Left lung (tissue), 10 donors: Measurements from ENCODE around the gene WDPCP. TPM values are rescaled to one million over a fixed set of nuclear protein-coding genes. Genes with fewer than 3 reads are reported as not detected.

Experiments used
- ATAC-seq: fragments of 200-7000 bp; cut with Tn5 transposase; one replicate; pipeline ENCODE4 v1.9.1; 2020; ENCODE audit warnings: moderate library complexity
- DNase-seq, 4 donors: peaks; one replicate each; pipeline ENCODE4 v3.0.0-alpha.2; 2013 to 2020
- H3K27ac ChIP-seq, 2 donors: fragments of 200-600 bp; sonication (generic) in 1 of 2; one replicate each; pipeline versions ENCODE4 v1.5.0 to v1.8.0; 2020 to 2021
- H3K27me3 ChIP-seq, 2 donors: fragments of 200-600 bp; sonication (generic) in 1 of 2; one replicate each; pipeline versions ENCODE4 v1.5.0 to v1.8.0; 2020 to 2021
- H3K36me3 ChIP-seq, 2 donors: fragments of 200-600 bp; sonication (generic) in 1 of 2; one replicate each; pipeline versions ENCODE4 v1.5.0 to v1.8.0; 2020 to 2021
- H3K4me1 ChIP-seq, 2 donors: fragments of 200-600 bp; one replicate each; pipeline ENCODE4 v1.8.0; 2021
- H3K4me3 ChIP-seq, 2 donors: fragments of 200-600 bp; sonication (generic) in 1 of 2; one replicate each; pipeline versions ENCODE4 v1.5.0 to v1.8.0; 2020 to 2021; ENCODE audit warnings: mild to moderate bottlenecking in 1 of 2
- H3K9me3 ChIP-seq, 2 donors: fragments of 200-600 bp; sonication (generic) in 1 of 2; one replicate each; pipeline versions ENCODE4 v1.5.0 to v1.8.0; 2020 to 2021
- intact Hi-C, 2 donors: fragments of 100-400 bp; cut with DNase I; formaldehyde crosslinking; loops; one replicate each; pipeline versions ENCODE4 v1.11.2 to v1.14.2; 2022
- polyA plus RNA-seq, 6 donors: library from polyadenylated mRNA; unstranded; fragments of 120-200 nt; gene quantifications; one replicate each; pipeline ENCODE4 v1.2.1, GENCODE V29; 2013; ENCODE audit not compliant: insufficient read length in 6 of 6
- total RNA-seq, 2 donors: library from RNA; stranded (reverse); fragmentation: NEBNext Ultra II Directional; extraction: Animal tissue kit (Norgen Biotek cat#: 25700); gene quantifications; one replicate each; pipeline ENCODE4 v1.2.1, GENCODE V29; 2021
- TF ChIP-seq, protein P1 (sequence below), 2 donors: fragments of 200-600 bp; sonication (generic) in 1 of 2; IDR thresholded peaks; one replicate each; pipeline versions ENCODE4 v1.5.0 to v1.8.0; 2021; ENCODE audit warnings: antibody characterized with exemption in 2 of 2
- donor health status: DM: no; HTN: yes; CAD: no.
- donor health status: DM: no; HTN: no; CAD: no.

Gene WDPCP
- total and polyA plus RNA-seq, 8 donors: 9.0 to 17.5 (median 14.4) TPM

DNA sequence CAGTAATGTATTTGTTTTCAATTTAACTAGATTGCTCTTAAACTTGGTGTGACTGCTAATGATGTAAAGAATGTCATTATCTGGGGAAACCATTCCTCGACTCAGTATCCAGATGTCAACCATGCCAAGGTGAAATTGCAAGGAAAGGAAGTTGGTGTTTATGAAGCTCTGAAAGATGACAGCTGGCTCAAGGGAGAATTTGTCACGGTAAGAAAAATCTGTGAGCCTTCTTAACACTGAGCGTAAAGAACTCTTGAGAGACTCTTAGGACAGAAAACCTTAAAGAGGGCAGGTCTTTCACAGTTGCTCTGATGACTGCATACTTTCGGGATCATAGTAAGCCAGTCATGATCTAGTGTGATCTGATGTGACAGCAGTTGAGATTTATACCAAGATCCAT, 16.4 kb upstream of the WDPCP start:
- intact Hi-C loops: no loop called here
- peaks cover 2 to 77% of the 10 kb centered on the region in 2 donors for H3K36me3 ChIP-seq
- H3K27ac ChIP-seq: no peak overlapping the region
- H3K4me1 ChIP-seq: no peaks in the 10 kb centered on the region
- DNase-seq: no peak
- H3K9me3 ChIP-seq: no peaks in the 10 kb centered on the region
- H3K27me3 ChIP-seq: no peaks in the 10 kb centered on the region
- no peak for ATAC-seq
- H3K4me3 ChIP-seq: no peak overlapping the region
- TF ChIP-seq, protein P1, sequence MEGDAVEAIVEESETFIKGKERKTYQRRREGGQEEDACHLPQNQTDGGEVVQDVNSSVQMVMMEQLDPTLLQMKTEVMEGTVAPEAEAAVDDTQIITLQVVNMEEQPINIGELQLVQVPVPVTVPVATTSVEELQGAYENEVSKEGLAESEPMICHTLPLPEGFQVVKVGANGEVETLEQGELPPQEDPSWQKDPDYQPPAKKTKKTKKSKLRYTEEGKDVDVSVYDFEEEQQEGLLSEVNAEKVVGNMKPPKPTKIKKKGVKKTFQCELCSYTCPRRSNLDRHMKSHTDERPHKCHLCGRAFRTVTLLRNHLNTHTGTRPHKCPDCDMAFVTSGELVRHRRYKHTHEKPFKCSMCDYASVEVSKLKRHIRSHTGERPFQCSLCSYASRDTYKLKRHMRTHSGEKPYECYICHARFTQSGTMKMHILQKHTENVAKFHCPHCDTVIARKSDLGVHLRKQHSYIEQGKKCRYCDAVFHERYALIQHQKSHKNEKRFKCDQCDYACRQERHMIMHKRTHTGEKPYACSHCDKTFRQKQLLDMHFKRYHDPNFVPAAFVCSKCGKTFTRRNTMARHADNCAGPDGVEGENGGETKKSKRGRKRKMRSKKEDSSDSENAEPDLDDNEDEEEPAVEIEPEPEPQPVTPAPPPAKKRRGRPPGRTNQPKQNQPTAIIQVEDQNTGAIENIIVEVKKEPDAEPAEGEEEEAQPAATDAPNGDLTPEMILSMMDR (IDR thresholded peaks at IDR 0.05): no peak

DNA sequence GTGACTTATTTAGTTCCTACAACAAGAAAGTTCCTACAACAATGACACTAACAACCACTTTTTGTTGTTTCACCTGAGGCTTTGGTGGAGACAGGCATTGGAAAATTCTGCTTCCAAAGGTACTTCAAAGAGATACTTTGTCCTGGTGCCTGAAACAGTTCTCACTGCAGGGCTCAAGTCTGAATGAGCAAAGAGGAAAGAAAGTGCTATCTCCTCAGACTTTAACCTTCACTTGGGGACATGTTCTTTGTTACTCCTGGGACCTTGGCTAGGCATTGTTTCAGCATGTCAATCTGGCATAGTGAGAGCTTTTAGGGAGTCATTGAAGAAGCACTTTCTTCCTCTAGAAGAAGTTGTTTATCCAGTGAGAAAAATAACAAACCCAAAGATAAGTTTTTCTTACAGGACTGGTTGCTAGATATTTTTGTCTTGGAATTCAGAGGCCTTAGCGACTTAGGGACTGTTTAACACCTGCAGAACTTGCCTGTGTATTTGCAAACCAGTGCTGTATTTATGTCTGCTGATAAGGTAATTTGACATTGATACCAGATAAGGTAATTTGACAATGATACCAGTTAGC, 12.7 kb upstream of the WDPCP start:
- intact Hi-C loops: no loop called here
- ATAC-seq (no peak), DNase-seq (no peak)
- Histone ChIP-seq H3K4me3 (no peak overlapping the region), H3K9me3 (no peaks in the 10 kb centered on the region), H3K27ac (no peak overlapping the region), H3K4me1 (no peaks in the 10 kb centered on the region), H3K36me3 (peaks cover 2 to 82% of the 10 kb centered on the region in 2 donors), H3K27me3 (no peaks in the 10 kb centered on the region)
- TF ChIP-seq, protein P1 (IDR thresholded peaks at IDR 0.05): no peak

DNA sequence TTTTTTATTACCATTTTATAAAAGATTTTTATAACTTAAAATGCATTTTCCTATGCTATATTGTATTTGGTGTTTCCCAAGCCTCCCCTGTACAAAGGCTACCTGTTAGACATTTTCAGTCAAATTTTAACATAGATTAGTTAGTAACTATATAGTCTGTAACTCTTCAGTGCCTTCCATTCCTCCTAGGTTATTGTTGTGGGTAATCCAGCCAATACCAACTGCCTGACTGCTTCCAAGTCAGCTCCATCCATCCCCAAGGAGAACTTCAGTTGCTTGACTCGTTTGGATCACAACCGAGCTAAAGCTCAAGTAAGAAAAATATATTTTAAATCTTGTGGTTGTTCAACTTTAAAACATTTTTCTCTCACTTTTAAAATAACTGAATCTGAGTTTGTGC, 10.7 kb upstream of the WDPCP start:
- H3K4me3 ChIP-seq: no peak overlapping the region
- DNase-seq (no peak), ATAC-seq (no peak)
- intact Hi-C loops: no loop called here
- no peaks in the 10 kb centered on the region for H3K4me1 ChIP-seq
- no peaks in the 10 kb centered on the region for H3K27me3 ChIP-seq
- H3K36me3 ChIP-seq: peaks cover 0 to 77% of the 10 kb centered on the region in 2 donors
- H3K9me3 ChIP-seq: no peaks in the 10 kb centered on the region
- no peak overlapping the region for H3K27ac ChIP-seq
- TF ChIP-seq, protein P1 (IDR thresholded peaks at IDR 0.05): no peak

DNA sequence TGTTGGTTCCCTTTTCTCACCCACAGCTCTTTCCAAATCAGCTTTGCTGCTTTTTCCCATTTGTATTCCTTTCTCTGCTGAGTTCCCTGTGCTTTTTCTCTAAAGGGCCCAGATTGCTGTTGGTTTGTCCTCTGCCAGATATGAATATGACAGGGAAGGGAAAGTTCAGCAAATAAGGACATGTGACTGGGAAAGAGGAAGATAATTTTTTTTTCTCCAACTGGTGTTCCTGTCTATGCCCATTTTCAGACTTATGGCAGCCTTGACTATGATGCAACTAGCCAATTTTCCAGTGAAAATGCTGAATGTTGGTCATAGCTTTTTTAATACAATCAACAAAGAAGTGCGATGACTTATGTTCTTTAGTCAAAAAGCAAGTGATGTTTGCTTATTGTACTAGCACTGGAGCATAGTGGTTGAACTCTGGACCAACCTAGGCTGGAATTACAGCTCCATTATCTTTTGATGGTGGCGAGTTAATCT, 8.2 kb upstream of the WDPCP start:
- no peak overlapping the region for H3K27ac ChIP-seq
- TF ChIP-seq, protein P1 (IDR thresholded peaks at IDR 0.05): no peak
- DNase-seq (no peak), ATAC-seq (peak; percentile 41)
- no peaks in the 10 kb centered on the region for H3K9me3 ChIP-seq
- H3K4me1 ChIP-seq: peaks cover 0 to 10% of the 10 kb centered on the region in 2 donors
- H3K4me3 ChIP-seq: no peak overlapping the region
- H3K27me3 ChIP-seq: no peaks in the 10 kb centered on the region
- peaks cover 0 to 62% of the 10 kb centered on the region in 2 donors for H3K36me3 ChIP-seq
- intact Hi-C loops: no loop called here

DNA sequence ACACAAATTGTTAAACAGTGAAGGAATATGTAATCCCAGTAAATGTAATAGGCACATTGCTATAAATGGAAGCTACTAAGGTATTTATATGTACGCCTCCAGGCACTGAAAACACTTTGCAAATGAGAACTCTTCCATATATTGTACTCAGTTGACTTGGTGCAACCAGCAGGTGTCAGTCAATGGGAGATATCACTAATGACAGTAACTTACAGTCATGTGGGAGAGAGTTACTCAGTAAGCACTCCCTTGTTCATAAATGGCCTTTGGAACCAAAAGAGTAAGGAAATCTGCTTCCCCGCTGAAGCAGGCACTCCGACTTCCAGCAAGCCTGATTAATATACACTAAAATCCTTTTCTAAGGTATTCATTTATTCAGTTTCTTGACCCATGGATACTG, 6.4 kb upstream of the WDPCP start:
- Histone ChIP-seq H3K4me1 (peaks cover 0 to 28% of the 10 kb centered on the region in 2 donors), H3K27ac (no peak overlapping the region), H3K27me3 (no peaks in the 10 kb centered on the region), H3K9me3 (no peaks in the 10 kb centered on the region), H3K4me3 (no peak overlapping the region), H3K36me3 (peaks cover 0 to 47% of the 10 kb centered on the region in 2 donors)
- intact Hi-C loops: no loop called here
- TF ChIP-seq, protein P1 (IDR thresholded peaks at IDR 0.05): no peak
- ATAC-seq (no peak), DNase-seq (no peak)
